Heart left ventricle (tissue), 16 donors: Measurements from ENCODE around the gene ANKRD33. TPM values are rescaled to one million over a fixed set of nuclear protein-coding genes. Genes with fewer than 3 reads are reported as not detected.

Experiments
- ATAC-seq, 4 donors: fragments of 200-7000 bp; cut with Tn5 transposase; one replicate each; pipeline ENCODE4 v1.9.1; 2020 to 2022; ENCODE audit warnings: moderate library complexity in 4 of 4, mild to moderate bottlenecking in 3 of 4, moderate number of reproducible peaks in 1 of 4
- DNase-seq, 5 donors: peaks; one replicate each; pipeline ENCODE4 v3.0.0-alpha.2; 2020
- H3K27ac ChIP-seq, 12 donors: fragments of 200-600 bp; sonication (generic) in 4 of 12; one replicate each; pipeline versions ENCODE4 v1.5.0 to v1.8.0; 2016 to 2022; ENCODE audit warnings: mild to moderate bottlenecking in 2 of 12
- H3K27me3 ChIP-seq, 9 donors: fragments of 200-600 bp; sonication (generic) in 2 of 9; one replicate each; pipeline versions ENCODE4 v1.5.1 to v1.8.0; 2016 to 2022; ENCODE audit warnings: mild to moderate bottlenecking in 3 of 9
- H3K36me3 ChIP-seq, 9 donors: fragments of 200-600 bp; sonication (generic) in 2 of 9; one replicate each; pipeline versions ENCODE4 v1.5.0 to v1.8.0; 2018 to 2022; ENCODE audit warnings: mild to moderate bottlenecking in 2 of 9
- H3K4me1 ChIP-seq, 12 donors: fragments of 200-600 bp; sonication (generic) in 4 of 12; one replicate each; pipeline versions ENCODE4 v1.5.0 to v1.8.0; 2016 to 2022; ENCODE audit warnings: mild to moderate bottlenecking in 3 of 12
- H3K4me3 ChIP-seq, 12 donors: fragments of 200-600 bp; sonication (generic) in 4 of 12; one replicate each; pipeline versions ENCODE4 v1.5.0 to v1.8.0; 2017 to 2022; ENCODE audit warnings: mild to moderate bottlenecking in 9 of 12, moderate library complexity in 4 of 12
- H3K9me3 ChIP-seq, 12 donors: fragments of 200-600 bp; sonication (generic) in 4 of 12; one replicate each; pipeline versions ENCODE4 v1.5.0 to v1.8.0; 2016 to 2022; ENCODE audit warnings: mild to moderate bottlenecking in 1 of 12
- POLR2A ChIP-seq, 2 donors: fragments of 450-650 bp; IDR thresholded peaks; one replicate each; pipeline ENCODE4 v1.6.1; 2017; ENCODE audit warnings: antibody characterized with exemption in 2 of 2, mild to moderate bottlenecking in 2 of 2, moderate library complexity in 2 of 2
- WGBS, 4 donors: extraction: QIAGEN DNeasy Blood & Tissue Kit in 2 of 4; methylation state at CpG; one replicate each; pipeline versions ENCODE4 v1.1.5 to v1.1.7; 2013 to 2018; 5-methylcytosine and 5-hydroxymethylcytosine counted together
- intact Hi-C, 10 donors: fragments of 100-400 bp; cut with DNase I; formaldehyde crosslinking; loops; one replicate each; pipeline versions ENCODE4 v1.11.1 to v1.14.2; 2022
- polyA plus RNA-seq, 2 donors: library from polyadenylated mRNA; stranded (reverse); fragments of 200-250 nt; gene quantifications; one replicate each; pipeline ENCODE4 v1.2.3, GENCODE V29; 2013
- total RNA-seq, 9 donors: library from RNA; depleted of rRNA in 2 of 9; stranded (reverse); fragments of >200 nt in 2 of 9; fragmentation: NEBNext Ultra II Directional in 3 of 9; extraction: Animal tissue kit (Norgen Biotek cat#: 25700) in 3 of 9; gene quantifications; one replicate each; pipeline versions ENCODE4 v1.1.0 to v1.2.4, GENCODE V29; 2016 to 2023
- TF ChIP-seq, protein P1 (sequence below), 12 donors: fragments of 200-600 bp; sonication (generic) in 4 of 12; IDR thresholded peaks; one replicate each; pipeline versions ENCODE4 v1.5.0 to v1.8.0; 2018 to 2022; ENCODE audit warnings: antibody characterized with exemption in 12 of 12, mild to moderate bottlenecking in 5 of 12
- donor health status: ischemic (EF 13 %, LVEDD 7.1; RV severe dilation, severe dysfunction).
- donor health status: healthy with polysubstance abuse.
- donor health status: DM: no; HTN: yes; CAD: no.
- donor health status: DM: no; HTN: no; CAD: no.
- donor health status: ischemic (EF 25% LVEDD 6.9; RV normal size, moderate dysfunction).
- donor health status: ischemic (EF 25% LVEDD 5.7; RV mildly dilated, moderate dysfunction).
- donor health status: healthy.
- donor health status: DM: yes; HTN: yes; CAD: no.
- donor health status: ischemic (EF 35%, LVEDD 5.7; RV mildly dilated, moderate dysfunction).
- donor health status: nonischemic (EF 11% LVEDD 7.7; RV severe dilation, severe dysfunction).
- donor health status: DM: yes; HTN: yes; CAD: no.
- donor health status: PGD.
- donor health status: ischemic (EF 29% LVEDD 5.4; RV normal size, mild dysfunction).
- donor health status: nonischemic (EF 23%, LVEDD 6.1; RV moderate dilation, normal function).

Gene ANKRD33
- total and polyA plus RNA-seq, 11 donors = not detected

DNA sequence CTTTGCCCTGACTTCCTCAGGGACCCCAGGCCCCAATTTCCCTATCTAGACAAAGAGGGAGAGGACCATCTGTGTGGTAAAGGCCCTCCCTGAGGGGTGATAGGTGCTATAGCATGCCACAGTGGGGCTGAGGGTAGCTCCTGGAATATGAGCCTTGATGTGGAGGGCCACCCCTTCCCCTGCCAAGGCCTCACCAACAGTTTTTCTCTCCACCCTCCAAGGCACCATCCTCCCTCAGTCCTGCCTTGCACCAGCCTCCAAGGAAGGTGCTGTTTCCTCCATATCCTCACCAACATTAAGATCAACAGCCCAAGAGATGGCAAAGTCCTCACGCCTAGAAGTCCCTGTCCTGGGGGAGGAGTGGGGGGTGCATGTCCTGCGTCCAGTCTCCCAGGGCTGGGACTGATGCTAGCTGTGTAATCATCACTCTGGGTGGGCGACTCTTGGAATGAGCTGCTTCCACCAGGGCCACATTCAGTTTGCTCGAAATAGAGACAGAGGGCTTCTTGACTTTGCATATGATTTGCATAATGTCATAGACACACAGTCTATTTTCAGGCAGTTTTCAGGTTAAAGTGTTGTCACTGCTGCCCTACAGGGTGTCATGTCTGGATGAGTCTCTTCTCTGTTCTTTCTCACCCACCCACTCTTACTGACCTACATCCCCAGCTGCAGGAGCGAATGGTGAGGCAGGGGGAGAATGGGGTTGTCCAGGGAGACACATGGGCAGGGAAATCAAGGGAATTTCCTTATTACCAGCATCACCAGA is 36.8 kb downstream of the ANKRD33 start:
- TF ChIP-seq, protein P1, sequence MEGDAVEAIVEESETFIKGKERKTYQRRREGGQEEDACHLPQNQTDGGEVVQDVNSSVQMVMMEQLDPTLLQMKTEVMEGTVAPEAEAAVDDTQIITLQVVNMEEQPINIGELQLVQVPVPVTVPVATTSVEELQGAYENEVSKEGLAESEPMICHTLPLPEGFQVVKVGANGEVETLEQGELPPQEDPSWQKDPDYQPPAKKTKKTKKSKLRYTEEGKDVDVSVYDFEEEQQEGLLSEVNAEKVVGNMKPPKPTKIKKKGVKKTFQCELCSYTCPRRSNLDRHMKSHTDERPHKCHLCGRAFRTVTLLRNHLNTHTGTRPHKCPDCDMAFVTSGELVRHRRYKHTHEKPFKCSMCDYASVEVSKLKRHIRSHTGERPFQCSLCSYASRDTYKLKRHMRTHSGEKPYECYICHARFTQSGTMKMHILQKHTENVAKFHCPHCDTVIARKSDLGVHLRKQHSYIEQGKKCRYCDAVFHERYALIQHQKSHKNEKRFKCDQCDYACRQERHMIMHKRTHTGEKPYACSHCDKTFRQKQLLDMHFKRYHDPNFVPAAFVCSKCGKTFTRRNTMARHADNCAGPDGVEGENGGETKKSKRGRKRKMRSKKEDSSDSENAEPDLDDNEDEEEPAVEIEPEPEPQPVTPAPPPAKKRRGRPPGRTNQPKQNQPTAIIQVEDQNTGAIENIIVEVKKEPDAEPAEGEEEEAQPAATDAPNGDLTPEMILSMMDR (IDR thresholded peaks at IDR 0.05) = no peak
- TF ChIP-seq POLR2A (IDR thresholded peaks at IDR 0.05) = no peak
- H3K4me3 ChIP-seq = no peak overlapping the region
- peaks cover 0 to 47% (median 28%) of the 10 kb centered on the region in 12 donors for H3K4me1 ChIP-seq
- DNase-seq (no peak), ATAC-seq (no peak)
- no peaks in the 10 kb centered on the region for H3K27me3 ChIP-seq
- H3K36me3 ChIP-seq = peaks cover 0 to 15% (median 5%) of the 10 kb centered on the region in 9 donors
- intact Hi-C loops = loop anchor here in 2 of 10 donors (5.0 to 10.0 kb wide), 3 partner anchors 32 to 53 kb away; no protein-coding TSS in a partner anchor
- peak overlapping the region in 9 of 12 donors; percentile 1 to 92 (median 71) for H3K27ac ChIP-seq
- no peaks in the 10 kb centered on the region for H3K9me3 ChIP-seq
- 84 to 94% (median 90%) methylated on average over 5 of the region's 5 CpGs for WGBS, 4 donors

DNA sequence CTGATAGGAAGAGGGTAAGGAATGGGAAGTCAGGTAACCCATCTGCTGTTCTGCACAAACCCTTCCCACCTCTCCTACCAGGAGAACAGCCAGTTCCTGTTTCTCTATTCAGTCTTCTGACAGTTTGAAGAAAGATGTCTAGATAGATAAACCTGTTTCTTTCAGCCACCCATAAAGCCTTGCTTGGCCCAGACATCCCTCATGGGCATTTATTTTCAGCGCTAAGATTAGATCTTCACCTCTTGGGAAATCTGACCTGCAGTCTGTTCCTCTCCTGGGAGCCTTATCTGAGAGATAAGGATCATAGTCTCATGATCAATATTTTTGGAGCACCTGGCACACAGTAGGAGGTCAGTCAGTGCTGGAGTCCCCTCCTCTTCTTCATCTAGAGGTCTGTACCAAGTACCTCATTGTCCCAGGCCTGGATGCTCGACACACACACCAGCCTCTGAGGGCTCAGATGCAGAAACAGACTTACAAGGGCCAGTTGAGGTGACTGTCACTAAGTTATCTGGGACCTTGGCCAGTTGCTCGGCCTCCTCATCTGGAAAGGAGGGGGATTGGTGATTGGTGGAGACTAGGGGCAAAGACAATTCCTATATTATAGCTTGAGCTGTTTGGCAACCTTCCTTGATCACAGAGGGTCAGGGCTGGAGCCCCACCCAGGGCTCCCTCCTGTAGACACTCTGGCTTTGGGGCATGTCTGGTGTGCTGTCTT is 37.6 kb downstream of the ANKRD33 start:
- intact Hi-C loops = loop anchor here in 3 of 10 donors (2.0 to 10.0 kb wide), 4 partner anchors 33 to 55 kb away; no protein-coding TSS in a partner anchor
- Histone ChIP-seq H3K27ac (peak overlapping the region; percentile 10 to 81 (median 59)), H3K27me3 (no peaks in the 10 kb centered on the region), H3K36me3 (peaks cover 0 to 7% (median 0%) of the 10 kb centered on the region in 9 donors), H3K4me1 (peaks cover 0 to 47% (median 28%) of the 10 kb centered on the region in 12 donors), H3K9me3 (no peaks in the 10 kb centered on the region), H3K4me3 (no peak overlapping the region)
- 38 to 68% (median 53%) methylated on average over 2 to 3 of the region's 3 CpGs for WGBS, 4 donors
- ATAC-seq (peak in 1 of 4 donors; percentile 3), DNase-seq (no peak)
- TF ChIP-seq, protein P1 (IDR thresholded peaks at IDR 0.05) = no peak
- TF ChIP-seq POLR2A (IDR thresholded peaks at IDR 0.05) = no peak

DNA sequence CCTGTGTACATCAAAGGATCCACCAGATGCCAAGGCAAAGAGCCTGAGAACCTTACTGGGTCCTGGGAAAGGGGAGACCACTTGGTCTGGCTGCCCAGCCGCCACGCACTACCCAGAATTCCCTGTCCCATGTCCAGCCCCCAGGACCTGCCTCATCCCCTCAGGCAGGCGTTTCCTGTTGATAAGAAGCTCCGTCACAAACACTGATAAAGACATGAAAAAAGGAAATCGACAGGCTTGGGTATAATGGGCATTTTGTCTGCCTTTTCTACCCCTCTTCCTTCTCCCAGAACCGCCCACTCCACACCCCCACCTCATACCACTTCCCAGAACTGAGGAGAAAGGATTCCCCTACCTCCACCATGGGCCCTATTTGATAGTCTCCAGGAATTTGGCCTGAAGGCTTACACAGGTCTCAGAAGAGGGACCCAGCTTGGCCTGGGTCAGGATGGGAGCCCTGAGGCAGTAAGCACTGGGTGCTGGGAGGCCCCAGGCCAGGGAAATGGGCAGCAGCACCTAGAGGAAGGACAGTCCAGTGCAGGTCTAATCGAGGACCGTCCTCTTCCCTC is 38.2 kb downstream of the ANKRD33 start:
- peaks cover 0 to 2% (median 0%) of the 10 kb centered on the region in 9 donors for H3K36me3 ChIP-seq
- DNase-seq (peak in 1 of 5 donors; percentile 55), ATAC-seq (peak in 3 of 4 donors; percentile 3 to 68 (median 39))
- intact Hi-C loops = loop anchor here in 3 of 10 donors (2.0 to 10.0 kb wide), 4 partner anchors 34 to 55 kb away; no protein-coding TSS in a partner anchor
- no peaks in the 10 kb centered on the region for H3K9me3 ChIP-seq
- H3K27me3 ChIP-seq = no peaks in the 10 kb centered on the region
- peak overlapping the region; percentile 10 to 81 (median 59) for H3K27ac ChIP-seq
- peaks cover 0 to 47% (median 28%) of the 10 kb centered on the region in 12 donors for H3K4me1 ChIP-seq
- no peak overlapping the region for H3K4me3 ChIP-seq
- TF ChIP-seq, protein P1 (IDR thresholded peaks at IDR 0.05) = no peak
- TF ChIP-seq POLR2A (IDR thresholded peaks at IDR 0.05) = no peak
- WGBS, 4 donors = 48 to 54% (median 52%) methylated on average over 8 of the region's 8 CpGs
